HG03097 (cell line): ENCODE results near the gene LTBP1.
"Not testable (repeated sequence)": the region's sequence is repeated elsewhere in the genome, so short reads cannot be mapped to it uniquely, and the experiment has no call there.

Source experiments
- ATAC-seq: cut with Tn5 transposase; IDR thresholded peaks from one replicate; pipeline ENCODE4 v1.9.1; 2021; ENCODE audit not compliant: unreplicated experiment, low FRiP score

LTBP1 gene

DNA sequence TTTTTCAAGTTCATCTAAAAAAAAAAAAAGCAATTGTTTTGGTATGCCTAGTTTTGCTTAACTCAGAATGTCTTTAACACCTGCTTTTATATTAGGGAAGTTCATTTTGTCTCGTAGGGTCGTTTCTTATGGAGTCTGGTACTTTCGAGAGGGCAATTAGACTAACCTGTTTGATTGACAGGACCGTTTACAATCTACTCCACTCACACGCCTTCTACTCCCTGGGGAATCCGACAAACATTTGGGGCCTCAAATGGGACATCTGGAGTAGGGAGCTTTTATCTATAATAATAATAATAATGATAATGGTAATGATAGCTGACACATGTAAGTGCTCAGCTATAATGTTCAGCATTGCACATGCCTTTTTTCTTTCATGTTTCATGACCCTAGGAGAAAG lies 268.1 kb downstream of the LTBP1 start:
- no peak for ATAC-seq

DNA sequence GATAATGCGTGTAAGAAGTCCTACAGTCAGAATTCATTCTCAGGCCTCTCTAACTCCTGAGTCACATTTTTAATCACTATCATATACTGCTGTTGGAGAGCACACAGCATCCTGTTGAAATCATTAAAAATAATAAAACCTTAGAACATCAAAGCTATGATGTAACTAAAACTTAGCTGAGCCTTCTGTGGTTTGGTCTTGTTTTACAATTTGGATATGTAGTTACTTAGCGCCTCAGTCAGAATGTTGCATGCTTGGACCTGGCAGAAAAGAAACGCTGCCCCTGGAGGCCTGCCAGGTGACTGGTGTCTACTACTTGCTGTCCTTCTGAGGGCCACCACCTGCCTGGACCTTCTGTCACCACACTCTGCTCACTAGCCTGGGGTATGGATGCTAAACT lies 268.5 kb downstream of the LTBP1 start:
- no peak for ATAC-seq

DNA sequence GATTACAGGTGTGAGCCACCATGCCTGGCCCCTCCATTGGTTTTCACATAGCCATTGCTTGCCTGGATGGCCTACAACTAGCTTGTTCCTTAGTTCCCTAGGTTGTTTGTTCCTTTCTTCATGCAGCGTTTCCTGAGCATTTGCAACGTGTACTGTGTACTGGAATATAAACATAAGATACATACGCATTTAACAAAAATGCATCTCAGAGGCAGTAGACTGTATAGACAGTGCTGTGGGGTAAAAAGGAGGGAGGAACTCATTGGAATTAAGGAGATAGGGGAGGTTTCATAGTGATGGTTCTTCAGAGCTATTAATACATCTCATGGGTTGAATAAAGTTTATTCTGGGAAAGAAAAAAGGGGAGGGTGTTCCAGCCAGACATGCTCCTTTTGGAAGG lies 269.2 kb downstream of the LTBP1 start:
- no peak for ATAC-seq

DNA sequence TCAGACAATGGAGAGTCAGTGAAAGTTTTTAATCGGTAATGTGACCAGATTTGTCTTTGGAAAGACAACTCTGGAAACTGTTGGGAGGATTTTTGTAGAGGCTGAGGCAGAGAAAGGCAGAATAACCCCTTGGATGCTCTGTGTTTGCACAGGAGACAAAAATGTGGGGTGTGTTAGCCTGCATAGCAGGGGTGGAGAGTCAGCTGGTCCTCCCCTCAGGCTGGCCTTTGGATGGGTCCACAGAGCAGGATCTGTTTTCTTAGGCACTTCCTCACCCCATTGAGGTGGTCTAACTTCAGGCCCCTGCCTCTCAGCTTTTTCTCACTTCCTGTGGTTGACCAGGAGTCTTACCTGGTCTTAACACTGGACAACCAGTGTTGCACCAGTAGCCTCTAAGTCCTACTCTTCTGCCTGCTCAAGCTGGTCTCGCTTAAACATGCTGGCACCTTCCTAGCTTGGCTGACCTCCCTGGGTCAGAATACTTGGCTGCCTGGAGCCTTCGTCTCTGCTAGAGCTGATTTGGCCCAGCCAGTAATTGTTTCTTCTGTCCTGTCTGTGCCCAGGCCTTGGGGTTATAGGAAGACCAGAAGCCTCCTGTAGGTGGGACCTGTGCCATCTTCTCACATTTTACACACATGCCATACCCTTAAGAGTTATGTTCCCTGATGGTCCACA lies 269.9 kb downstream of the LTBP1 start:
- no peak for ATAC-seq

DNA sequence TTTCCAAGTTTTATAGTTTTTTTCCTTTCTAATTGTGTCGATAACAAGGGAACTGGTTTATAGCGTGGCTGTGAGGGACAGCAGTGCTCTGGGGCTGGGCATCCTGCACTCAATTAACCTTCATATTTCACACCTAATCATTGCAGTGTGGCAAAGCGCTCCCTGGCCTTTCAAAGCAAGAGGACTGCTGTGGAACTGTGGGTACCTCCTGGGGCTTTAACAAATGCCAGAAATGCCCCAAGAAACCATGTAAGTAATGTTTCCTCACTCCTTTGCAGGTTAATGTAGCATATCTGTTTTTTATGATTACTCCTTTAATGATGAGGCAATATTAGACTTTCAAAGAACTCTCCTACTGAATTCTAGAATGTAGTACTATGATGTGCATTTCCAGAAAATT lies 270.7 kb downstream of the LTBP1 start:
- no peak for ATAC-seq

DNA sequence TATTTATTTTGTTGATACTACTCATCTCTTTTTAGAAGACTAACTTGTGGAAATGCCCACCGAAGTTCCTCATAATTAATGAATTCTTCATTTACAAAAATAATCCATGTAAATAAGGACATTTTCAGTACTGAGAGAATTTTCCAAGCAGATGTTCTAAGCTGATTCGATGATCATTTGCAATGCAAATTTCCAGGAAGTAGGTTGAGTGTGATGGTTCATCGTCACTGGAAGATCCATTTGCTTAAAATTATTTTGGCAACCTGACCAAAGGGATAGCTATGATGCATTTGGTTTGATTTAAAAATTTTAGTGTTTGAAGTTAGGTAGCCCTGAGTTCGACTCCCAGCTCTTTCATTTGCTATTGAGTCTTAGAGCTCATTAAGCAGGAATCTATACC lies 272.4 kb downstream of the LTBP1 start:
- ATAC-seq: no peak

DNA sequence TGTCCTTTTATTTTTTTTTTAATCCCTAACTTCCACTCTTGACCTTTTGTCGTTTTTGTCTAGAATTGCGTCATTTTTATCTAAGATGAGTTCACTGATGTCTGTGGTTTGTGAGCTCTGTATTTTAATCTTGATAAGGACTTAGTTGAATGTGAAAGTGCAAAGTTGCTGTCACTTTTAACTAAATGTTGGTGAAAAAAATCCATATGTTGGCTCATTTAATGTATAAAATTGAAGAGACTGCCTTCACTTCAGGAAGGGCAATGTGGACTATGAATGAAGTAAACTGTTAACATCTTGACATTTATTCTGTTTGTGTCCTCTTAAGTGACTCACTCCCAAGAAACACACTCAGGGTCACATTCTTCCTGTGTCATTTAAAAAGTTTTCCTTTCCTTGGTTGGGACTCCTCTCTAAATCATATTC lies 273.1 kb downstream of the LTBP1 start:
- no peak for ATAC-seq

DNA sequence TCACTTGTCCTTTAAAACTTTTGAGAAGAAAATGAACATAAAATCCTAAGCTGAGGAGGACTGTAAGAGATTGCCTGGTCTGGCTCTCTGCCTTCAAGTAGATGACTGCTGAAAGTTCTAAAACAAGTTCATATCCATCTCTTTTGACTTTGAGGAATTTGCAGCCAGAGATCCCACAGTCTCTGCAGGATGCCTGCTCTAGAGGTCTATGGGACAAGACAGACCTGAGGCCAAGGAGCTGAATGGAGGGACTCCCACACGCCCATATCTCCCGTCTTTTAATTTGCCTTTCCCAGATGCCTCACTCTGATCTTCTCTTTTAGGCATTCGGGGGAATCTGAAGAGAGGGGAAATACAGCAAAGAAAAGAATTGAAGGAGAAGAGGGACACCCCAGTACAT lies 273.8 kb downstream of the LTBP1 start:
- no peak for ATAC-seq

DNA sequence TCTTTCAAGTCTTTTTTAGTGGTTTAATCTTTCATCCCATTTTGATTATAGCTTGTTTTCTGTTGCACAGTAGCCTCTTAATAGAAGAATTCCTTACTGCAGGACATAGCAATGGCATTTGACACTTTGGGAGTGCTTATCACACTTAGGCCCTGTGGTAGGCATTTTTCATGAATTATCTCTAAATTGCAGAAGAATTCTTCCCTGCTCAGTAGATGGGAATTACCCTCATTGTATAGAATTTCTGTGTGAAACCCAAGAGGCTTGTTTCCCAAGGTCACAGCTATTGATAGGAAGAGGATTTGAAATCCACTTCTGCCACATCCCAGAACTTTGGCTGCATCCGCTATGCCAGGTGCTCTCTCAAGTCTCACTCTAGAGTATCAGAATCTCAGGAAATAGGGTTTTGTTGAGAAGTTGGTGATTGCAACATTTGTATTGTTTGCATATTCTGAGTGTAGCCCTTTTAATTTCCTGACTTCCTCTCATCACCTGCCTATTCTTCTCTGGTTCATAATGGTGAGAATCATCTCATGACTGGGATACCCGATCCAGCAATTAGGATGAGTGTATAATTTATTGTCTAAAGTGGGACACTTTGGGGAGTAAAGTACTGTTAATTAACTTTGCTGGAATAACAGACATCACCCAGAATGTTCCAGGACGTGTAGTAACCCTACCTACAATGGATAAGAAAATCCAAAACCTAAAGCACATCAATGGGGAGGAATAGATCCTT lies 274.5 kb downstream of the LTBP1 start:
- ATAC-seq: no peak

DNA sequence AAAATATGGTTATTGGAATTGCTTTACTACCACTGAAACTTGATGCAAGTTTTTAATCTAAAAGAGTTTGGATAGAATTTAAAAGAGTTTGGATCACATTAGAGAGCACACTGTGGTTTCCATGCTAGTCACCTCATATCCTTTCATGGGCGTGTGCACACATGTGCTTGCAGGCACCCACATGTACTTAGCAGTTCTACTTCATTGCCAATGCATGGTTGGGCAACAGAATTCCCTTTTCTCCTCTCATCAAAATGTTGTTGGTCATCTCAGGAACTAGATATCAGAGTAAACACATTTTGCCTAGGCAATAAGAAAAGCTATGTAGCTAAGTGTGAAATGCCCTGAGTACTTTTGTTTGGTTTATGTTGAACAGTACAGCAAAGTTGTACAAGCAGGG lies 275.6 kb downstream of the LTBP1 start:
- ATAC-seq: no peak

DNA sequence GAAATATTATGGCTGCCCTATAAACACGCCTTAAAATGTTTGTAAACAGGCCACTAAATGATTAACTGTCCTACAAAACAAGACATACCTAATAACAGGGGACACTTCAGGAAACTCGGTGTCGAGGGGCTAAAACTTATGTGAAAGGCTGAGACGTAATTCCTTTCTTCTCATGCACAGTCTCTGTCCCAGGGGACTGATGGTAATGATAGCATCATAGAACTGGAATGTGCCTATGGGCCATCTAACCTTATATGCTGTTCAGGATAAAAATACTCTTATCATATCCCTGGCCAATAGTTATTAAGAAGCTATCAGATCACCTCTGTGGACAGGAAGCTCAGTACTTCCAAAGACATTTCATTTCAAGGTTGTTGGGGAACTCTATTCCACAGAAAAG lies 277.1 kb downstream of the LTBP1 start:
- no peak for ATAC-seq

DNA sequence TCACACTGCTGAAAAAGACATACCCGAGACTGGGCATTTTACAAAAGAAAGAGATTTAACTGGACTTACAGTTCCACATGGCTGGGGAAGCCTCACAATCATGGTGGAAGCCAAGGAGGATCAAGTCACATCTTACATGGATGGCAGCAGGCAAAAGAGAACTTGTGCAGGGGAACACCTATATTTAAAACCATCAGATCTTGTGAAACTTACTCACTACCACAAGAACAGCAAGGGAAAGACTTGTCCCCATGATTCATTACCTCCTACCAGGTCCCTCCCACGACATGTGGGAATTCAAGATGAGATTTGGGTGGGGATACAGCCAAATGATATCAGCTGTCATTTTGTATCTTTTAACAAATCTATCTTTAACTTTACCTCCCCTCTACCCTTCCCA lies 278.6 kb downstream of the LTBP1 start:
- no peak for ATAC-seq

DNA sequence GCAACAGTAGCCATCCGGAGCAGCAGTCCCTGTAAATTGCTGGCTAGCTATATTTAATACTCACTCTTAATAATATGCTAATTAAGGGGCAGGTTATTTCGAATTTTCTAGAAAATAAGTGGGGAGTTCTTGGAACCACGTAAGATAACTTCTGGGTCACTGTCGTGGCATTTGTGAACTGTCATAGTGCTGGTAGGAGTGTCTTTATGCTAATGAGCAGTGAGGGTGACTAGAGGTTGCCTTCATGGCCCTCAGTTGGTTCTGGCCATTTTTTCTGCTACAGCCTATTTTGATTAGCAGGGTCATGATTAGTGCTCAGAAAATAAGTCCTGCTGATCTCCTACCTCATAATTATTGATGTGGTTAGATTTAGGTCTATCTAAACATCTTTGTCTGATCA lies 279.8 kb downstream of the LTBP1 start:
- ATAC-seq: no peak

DNA sequence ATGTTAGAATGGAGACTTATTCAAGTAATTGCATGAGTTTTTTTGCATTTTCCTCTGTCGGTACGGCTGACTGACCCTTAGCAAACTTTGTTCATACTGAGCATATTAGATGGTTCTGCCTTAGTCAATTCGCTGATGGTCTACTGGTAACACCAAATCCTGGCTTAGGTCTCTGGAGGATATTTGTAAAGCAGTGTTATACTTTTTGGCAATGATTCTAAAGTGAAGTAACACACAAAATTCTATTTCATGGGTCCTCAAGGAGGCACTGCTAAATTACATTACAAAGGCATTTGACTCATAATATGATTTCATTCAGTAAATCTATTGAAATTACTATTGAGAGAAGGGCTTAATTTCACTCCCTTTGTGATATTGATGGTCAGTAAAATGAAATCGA lies 282.9 kb downstream of the LTBP1 start:
- no peak for ATAC-seq

DNA sequence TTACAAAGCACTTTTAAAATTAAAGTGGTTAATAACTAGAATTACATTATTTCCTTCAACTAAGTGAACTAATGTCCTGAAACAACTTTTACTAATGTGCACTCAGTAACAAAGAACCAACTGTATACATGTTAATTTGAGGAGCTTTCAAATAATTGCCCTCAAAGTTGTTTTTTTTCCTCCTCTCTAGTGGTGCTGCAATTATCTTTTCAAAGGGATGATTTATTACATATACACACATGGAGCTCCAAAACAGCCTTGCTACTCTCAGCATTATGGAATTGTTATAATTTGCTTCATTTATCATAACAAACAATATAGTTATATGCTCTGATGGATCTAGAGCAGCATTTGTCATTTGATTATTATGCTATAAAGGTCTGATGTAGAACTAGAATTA lies 283.4 kb downstream of the LTBP1 start:
- ATAC-seq: no peak

DNA sequence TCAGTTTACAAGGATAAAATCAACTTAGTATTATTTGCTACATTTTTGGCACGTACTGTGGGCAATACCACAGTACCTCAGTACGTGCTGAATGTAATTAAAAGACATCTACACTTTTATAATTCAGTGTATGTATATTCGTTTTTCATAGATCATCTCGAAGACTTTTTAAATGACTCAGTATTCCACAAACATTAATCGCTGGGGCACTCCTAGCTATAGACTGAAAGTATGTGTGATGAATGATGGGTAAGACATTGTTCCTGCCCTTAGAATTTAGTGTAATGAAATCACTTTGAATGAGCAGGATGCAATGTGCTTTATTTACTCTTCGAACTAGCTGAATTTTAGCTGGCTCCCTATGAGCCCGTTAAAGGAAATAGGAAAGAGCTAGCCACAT lies 284.1 kb downstream of the LTBP1 start:
- ATAC-seq: no peak

DNA sequence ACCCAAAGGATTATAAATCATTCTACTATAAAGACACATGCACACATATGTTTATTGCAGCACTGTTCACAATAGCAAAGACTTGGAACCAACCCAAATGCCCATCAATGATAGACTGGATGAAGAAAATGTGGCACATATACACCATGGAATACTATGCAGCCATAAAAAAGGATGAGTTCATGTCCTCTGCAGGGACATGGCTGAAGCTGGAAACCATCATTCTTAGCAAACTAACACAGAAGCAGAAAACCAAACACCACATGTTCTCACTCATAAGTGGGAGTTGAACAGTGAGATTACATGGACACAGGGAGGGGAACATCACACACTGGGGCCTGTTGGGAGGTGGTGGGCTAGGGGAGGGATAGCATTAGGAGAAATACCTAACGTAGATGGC lies 288.8 kb downstream of the LTBP1 start:
- ATAC-seq: not testable (repeated sequence)

DNA sequence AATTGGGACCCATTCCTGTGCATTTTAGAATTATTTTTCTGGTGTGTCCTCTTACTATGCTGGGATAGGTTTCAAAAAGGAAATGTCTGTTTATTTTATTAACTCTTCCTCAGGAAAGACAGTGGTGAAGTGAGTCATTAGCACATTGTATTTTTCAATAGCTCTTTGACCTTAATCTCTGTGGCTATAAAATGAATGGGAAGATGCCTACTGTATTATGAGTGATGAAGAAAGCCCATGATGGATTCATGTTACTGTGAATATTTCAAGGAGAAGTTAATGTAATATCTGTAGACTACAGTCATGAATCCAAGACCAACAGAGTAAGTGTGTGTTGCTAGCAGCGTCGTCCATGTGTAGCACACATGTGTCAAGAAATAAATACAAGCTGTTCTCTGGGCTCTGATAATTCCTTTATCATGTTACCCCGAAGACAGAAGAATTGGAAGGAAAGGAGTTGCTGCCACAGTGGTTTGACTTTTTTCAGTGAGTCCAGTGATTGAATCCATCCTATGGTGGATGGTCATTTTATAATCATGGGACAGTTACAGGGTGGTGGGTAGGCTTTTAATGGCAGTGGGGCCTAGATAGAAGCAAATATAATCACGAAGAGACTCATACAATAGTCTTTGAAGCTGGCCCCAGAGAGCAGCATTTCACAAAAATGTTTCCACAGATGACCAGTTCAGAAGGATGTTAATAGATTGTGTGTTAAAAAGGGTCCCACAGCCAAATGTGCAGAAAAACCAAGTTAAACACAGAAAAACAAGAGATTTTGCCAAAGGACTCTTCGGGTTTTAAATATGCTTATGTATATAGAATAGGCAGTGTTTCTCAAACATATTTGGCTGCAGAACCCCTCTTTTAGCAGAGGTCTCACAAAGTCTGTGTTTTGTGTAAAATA lies 290.0 kb downstream of the LTBP1 start:
- ATAC-seq: no peak

DNA sequence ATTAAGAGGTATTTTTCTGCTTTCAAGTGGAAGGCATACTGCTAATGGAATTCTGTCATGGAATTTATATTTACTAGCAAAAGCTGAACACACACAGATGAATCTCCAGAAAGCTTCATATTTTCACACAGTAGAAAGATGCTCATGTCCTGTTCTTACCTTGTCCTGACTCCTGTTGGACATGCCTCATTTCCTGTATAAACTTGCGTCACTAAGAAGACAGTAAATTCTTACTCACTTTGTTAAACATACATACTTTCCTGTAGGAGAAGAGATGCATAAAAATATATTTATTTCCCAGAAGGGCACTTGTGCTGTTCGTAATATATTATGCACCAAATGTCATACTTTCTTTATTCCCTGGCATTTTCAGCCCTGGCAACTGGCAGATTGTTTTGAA lies 291.4 kb downstream of the LTBP1 start:
- ATAC-seq: no peak

DNA sequence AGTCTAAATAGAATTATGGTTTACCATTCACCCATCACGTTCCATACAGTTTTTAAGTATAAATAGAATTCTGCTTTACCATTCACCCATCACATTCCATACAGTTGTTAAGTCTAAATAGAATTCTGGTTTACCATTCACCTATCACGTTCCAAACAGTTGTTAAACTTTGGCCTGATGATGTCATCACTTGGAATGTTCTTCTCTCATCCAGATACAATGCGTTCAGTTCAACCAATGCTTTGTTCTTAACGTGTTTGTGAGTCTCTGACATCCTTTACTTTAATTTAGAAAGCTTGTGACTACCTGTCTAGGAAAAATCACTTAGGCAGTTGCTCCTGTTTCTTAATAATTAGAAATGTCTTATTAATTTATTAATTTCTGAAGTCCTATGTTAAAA lies 293.4 kb downstream of the LTBP1 start:
- no peak for ATAC-seq

DNA sequence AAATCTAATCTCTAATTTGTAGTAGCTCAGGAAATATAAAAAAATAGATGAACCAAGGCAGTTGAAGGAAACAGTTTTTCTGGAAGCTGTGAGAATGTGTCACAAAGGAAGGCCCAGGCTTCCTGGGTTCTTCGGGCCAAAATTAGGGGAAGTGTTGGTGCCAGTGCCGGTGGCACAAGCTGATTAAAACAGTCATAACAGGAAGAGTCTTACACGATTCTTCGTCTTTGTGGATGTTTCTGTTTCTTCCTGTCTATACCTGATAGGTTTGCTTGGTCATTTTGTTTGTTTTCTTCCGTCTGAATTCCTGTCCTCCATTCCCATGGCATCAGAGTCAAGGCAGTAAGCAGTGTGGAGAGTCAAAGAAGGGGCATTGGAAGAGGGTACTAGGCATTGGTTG lies 294.3 kb downstream of the LTBP1 start:
- no peak for ATAC-seq
